GM12892 (cell line): ENCODE results near the gene BCDIN3D.
A peak's percentile ranks its signal among the peaks of the same experiment; 100 is the strongest.

Experiments
- DNase-seq: peaks from one replicate; pipeline ENCODE4 v3.0.0; 2011; ENCODE audit not compliant: insufficient read length
- FAIRE-seq: peaks from 2 replicates; lab custom pipeline; 2011; peaks lifted over from hg19 to GRCh38; lab: Jason Lieb, UNC
- POLR2A ChIP-seq: IDR thresholded peaks from 2 replicates; pipeline ENCODE4 v1.6.1; 2011; ENCODE audit warnings: low read depth, low read length, control low read depth
- POLR2AphosphoS5 ChIP-seq: IDR thresholded peaks from 2 replicates; pipeline ENCODE4 v1.6.1; 2011; ENCODE audit warnings: low read depth, low read length, control low read depth
- TAF1 ChIP-seq: IDR thresholded peaks from 2 replicates; pipeline ENCODE4 v1.6.1; 2011; ENCODE audit warnings: low read depth, mild to moderate bottlenecking, control low read depth, low read length, borderline replicate concordance

The BCDIN3D gene

GRCh38 chr12:49846032-49846431, 3.1 kb upstream of the BCDIN3D start:
- DNase-seq (no peak), FAIRE-seq (no peak)
- TF ChIP-seq POLR2A, result no peak

DNA sequence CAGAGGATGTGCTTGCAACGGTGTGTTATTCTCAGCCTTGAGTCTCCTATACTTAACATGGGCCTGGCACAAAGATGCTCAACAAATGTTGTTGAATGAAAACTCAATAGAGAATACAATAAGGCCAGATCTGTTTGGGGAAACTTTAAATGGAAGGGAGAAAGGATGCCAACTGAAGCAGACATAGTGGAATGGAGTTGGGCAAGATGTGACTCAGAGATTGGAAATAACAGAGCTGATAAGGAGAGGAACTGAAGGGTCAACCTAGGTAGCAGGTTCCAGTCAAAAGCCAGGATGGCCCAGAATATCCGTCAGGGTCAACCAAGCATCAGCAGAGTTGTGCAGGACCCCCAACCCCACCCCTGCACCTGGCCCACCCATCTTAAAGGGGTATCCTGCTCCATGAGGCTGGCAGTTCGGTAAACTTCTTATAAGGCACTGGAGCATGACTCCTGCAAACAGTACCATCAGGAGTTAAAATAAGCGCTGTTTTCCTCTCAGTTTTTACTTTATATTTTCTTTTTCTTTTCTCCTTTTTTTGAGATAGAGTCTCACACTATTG, 1.1 kb upstream of the BCDIN3D start:
- no peak for FAIRE-seq
- no peak for DNase-seq

GRCh38 chr12:49843411-49843810, 505 bp upstream of the BCDIN3D start:
- DNase-seq, result no peak
- TF ChIP-seq TAF1 (no peak), POLR2A (no peak), POLR2AphosphoS5 (no peak)
- no peak for FAIRE-seq

More for the DNA sequence above, 1.1 kb upstream of the BCDIN3D start:
- TF ChIP-seq TAF1 (no peak), POLR2A (no peak)

GRCh38 chr12:49838973-49839633, 3.8 kb downstream of the BCDIN3D start:
- no peak for TF ChIP-seq TAF1
- TF ChIP-seq POLR2A, result no peak
- no peak for TF ChIP-seq POLR2AphosphoS5
- FAIRE-seq, result no peak
- no peak for DNase-seq

- DNase-seq, result no peak
- TF ChIP-seq TAF1, result no peak
- TF ChIP-seq POLR2A, result no peak
- no peak for TF ChIP-seq POLR2AphosphoS5
- FAIRE-seq, result no peak
These were observed 10.0 kb downstream of the BCDIN3D start for GRCh38 chr12:49832836-49833421.

- TF ChIP-seq POLR2AphosphoS5 (no peak), POLR2A (no peak), TAF1 (no peak)
- DNase-seq (no peak), FAIRE-seq (no peak)
These were observed 11.2 kb downstream of the BCDIN3D start for GRCh38 chr12:49831717-49832116.

DNA sequence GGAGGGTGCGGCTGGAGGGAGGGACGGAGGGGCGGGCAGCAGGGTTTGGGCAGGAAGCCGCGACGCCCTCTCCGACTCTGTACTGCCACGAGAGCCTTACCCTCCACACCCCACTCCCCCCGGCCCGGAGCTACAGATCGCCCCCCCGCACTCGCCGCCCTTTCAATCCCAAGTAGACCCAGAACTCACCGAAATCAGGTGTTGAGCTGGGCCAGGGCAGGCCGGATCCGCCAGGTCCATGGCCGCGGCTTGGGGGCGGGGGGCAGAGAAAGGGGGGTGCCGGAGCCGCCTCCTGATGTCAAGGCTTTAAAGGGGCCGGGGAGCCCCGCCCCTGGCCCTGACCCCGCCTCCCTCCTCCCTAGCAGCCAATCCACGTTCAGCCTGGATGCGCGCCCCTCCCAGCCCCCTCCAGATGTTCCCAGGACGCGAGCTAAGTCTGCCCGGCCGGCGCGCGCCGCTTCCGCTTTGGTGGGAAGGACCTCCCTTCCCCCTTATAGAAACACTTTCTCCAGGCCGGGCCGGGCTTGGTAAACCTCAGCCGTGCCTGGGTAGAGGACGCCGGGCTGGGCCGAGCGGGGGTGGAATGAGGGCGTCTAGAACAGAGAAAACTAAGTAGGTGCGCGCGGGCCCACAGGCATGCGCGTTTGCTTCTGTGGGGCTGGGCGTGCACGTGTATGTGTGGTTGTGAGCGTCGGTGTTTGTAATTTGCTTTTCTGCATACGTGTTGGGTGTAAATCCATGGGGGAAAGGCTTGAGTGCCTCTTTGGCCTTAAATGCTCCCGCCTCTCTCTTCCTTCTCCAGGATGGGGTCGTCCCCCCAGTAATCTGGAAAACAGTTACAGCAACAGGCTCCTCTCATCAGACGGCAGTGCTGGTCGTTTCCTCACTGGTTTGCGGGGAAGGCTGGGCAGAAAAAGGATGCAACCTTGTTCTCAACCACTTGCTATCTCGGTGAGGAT, 14.5 kb downstream of the BCDIN3D start, which contains the start of gene NCKAP5L:
NCKAP5L (minus strand) TSS at position 281 of the 959 bp plus-strand sequence. CDS start 24,369 bp downstream, outside the sequence.
- TF ChIP-seq POLR2A (peak; percentile 48; the same call in 1 of the 2 replicates), POLR2AphosphoS5 (no peak), TAF1 (0 out of 2 replicates have a peak, but pooled peaks have one; percentile 2)
- peak; percentile 97 for FAIRE-seq
- DNase-seq, result peak; percentile 97

DNA sequence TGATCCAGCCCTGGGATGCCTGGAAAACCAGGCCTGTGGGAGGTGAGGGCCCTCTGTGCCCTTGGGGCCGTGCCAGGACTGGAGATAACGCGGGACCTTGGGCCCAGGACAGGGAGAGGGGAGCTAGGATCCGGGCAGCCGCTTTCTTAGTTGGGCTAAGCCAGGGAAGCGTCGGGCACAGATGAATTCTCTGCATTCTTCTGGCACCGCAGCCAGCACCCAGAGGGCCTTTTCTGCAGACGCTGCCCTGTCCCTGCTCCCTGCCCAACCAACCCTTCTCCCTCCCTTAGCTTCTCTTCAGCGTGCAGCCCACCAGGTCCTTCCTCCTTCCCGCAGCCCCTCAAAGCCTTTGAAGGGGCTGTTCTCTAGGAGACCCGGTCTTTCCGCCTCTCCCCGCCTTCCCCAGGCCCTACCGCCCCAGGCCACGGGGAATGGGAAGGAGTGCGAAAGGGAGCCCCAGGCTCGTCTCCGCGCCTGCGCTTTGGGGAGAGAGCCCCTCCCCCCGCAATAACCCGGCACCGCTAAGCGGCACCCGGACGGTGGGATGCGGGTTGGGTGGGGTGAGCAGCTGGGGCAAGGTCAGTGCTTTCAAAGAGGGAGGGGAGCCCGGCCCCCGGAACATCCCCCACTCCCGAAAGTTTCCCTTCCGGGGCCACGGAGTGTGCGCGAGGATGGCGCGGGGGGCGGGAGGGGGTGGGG, 15.4 kb downstream of the BCDIN3D start:
- DNase-seq (peak; percentile 59), FAIRE-seq (peak; percentile 68)
- no peak for TF ChIP-seq POLR2A
- TF ChIP-seq POLR2AphosphoS5, result no peak
- TF ChIP-seq TAF1, result no peak

DNA sequence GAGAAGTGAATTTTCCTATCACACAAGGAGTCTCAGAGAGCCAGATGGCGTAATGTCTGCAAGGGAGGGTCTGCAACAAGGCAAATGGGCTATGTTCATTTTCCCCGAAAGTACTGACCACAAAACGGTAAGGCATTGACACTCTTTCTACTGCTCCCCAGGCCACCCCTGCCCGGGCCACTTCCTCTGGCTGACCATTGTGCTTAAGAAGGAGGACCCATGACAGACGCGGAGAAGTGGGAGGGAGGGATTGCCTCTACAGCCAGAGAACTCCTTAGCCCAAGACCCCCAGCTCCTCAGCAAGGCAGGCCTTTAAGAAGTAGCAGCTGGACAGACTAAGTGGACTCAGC, 15.9 kb downstream of the BCDIN3D start:
- no peak for DNase-seq

GRCh38 chr12:49825971-49826421, 16.9 kb downstream of the BCDIN3D start:
- TF ChIP-seq POLR2AphosphoS5, result no peak
- no peak for FAIRE-seq
- DNase-seq, result no peak

More for the DNA sequence above, 15.9 kb downstream of the BCDIN3D start:
- no peak for TF ChIP-seq POLR2AphosphoS5
- no peak for TF ChIP-seq TAF1
- no peak for TF ChIP-seq POLR2A
- FAIRE-seq, result no peak

DNA sequence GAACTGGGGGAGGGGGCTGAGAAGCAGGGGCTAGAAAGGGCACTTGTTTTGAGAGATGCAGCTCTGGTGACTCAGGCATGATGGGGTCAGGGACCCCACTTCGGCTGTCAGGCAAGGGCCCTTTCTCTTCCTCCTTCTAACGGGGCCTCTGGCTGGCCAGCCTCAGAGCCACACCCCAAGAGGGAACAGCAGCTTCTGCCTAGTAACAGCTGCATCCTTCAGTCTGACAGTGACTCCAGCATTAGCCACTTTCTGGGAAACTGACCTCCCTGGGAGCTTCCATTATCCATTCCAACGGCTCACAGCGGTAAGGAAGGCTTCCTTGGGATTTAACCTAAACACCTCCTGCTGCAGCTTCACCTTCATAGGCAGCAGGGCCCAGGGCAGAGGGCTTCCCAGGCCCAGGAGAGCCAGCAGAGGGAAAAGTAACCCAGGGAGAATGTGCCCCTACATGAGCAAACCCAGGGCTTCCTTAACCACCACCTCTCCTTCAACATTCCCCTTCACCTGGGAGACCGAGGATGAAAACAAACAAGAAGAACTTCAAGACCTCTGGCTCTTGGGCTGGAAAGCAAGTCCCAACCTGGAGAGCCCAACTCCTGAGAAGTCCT, 17.4 kb downstream of the BCDIN3D start:
- no peak for TF ChIP-seq POLR2A
- TF ChIP-seq POLR2AphosphoS5, result no peak
- TF ChIP-seq TAF1, result no peak
- DNase-seq, result no peak
- FAIRE-seq, result no peak
